Uterus (tissue), 4 donors: ENCODE measurements around the gene GSS. TPM values are rescaled to one million over a fixed set of nuclear protein-coding genes. Genes with fewer than 3 reads are reported as not detected.

Experiments
- DNase-seq, 2 donors: peaks; one replicate each; pipeline ENCODE4 v3.0.0-alpha.2; 2019 to 2020
- H3K27ac ChIP-seq, 2 donors: fragments of 200-600 bp; sonication (generic); 1 replicate in 1 of 2; 2 replicates in 1 of 2; pipeline ENCODE4 v1.5.1; 2016 to 2018
- H3K27me3 ChIP-seq, 2 donors: fragments of 200-600 bp; sonication (generic); one replicate each; pipeline ENCODE4 v1.5.1; 2018 to 2019; ENCODE audit warnings: control low read depth in 1 of 2
- H3K36me3 ChIP-seq, 2 donors: fragments of 200-600 bp; sonication (generic); one replicate each; pipeline ENCODE4 v1.5.1; 2019; ENCODE audit warnings: control low read depth in 1 of 2
- H3K4me1 ChIP-seq, 2 donors: fragments of 200-600 bp; sonication (generic); one replicate each; pipeline ENCODE4 v1.5.1; 2018 to 2019; ENCODE audit warnings: control low read depth in 1 of 2
- H3K4me3 ChIP-seq, 2 donors: fragments of 200-600 bp; sonication (generic); 1 replicate in 1 of 2; 2 replicates in 1 of 2; pipeline ENCODE4 v1.5.1; 2018 to 2019; ENCODE audit warnings: mild to moderate bottlenecking in 1 of 2
- H3K9me3 ChIP-seq, 2 donors: fragments of 200-600 bp; sonication (generic); one replicate each; pipeline ENCODE4 v1.5.1; 2019; ENCODE audit warnings: control low read depth in 1 of 2
- CTCF ChIP-seq, 4 experiments: fragments of 200-600 bp in 2 of 4; fragments of 450-650 bp in 2 of 4; sonication (generic) in 2 of 4; IDR thresholded peaks; one replicate each; pipeline ENCODE4 v1.5.1; 2016 to 2019; ENCODE audit warnings: antibody characterized with exemption in 4 of 4, mild to moderate bottlenecking in 2 of 4, moderate library complexity in 1 of 4
- POLR2A ChIP-seq, 2 donors: fragments of 450-650 bp; IDR thresholded peaks; one replicate each; pipeline ENCODE4 v1.6.1; 2016; ENCODE audit warnings: antibody characterized with exemption in 2 of 2, mild to moderate bottlenecking in 1 of 2, moderate library complexity in 1 of 2
- intact Hi-C: fragments of 100-400 bp; cut with DNase I; formaldehyde crosslinking; loops from one replicate; pipeline ENCODE4 v1.15.1; 2023; ENCODE audit warnings: low total_unique reads
- microRNA counts, 2 donors: library from miRNA; unstranded; fragments of <30 nt; microRNA quantifications; one replicate each; lab custom pipeline; 2016 to 2017
- microRNA-seq: library from miRNA; unstranded; fragments of <30 nt; microRNA quantifications from one replicate; pipeline ENCODE4, GENCODE V29; 2016; ENCODE audit warnings: borderline microRNAs expressed, borderline replicate concordance
- small RNA-seq: library from RNA; depleted of rRNA; stranded (forward); fragments of <200 nt; gene quantifications from one replicate; pipeline ENCODE3, GENCODE V24; 2016
- total RNA-seq, 4 donors: library from RNA; depleted of rRNA in 3 of 4; stranded (reverse); fragments of >200 nt in 3 of 4; gene quantifications; one replicate each; pipeline versions ENCODE4 v1.1.0 to v1.2.4, GENCODE V29; 2014 to 2023
- donor health status: DM: yes; HTN: yes; CAD: no.

The GSS gene
- total RNA-seq, 4 donors from 2014 or later: 3.8 to 47.2 (median 16.5) TPM

GRCh38 chr20:34880215-34880850, 75.3 kb downstream of the GSS start:
- H3K27ac ChIP-seq: no peak overlapping the region
- intact Hi-C loops: no loop called here

More at GRCh38 chr20:34880215-34880850, 75.3 kb downstream of the GSS start:
- DNase-seq: no peak
- Histone ChIP-seq H3K9me3 (no peaks in the 10 kb centered on the region), H3K36me3 (no peaks in the 10 kb centered on the region), H3K4me1 (no peaks in the 10 kb centered on the region), H3K27me3 (no peaks in the 10 kb centered on the region), H3K4me3 (no peak overlapping the region)
- TF ChIP-seq CTCF (IDR thresholded peaks at IDR 0.05) (no peak), POLR2A (IDR thresholded peaks at IDR 0.05) (no peak)

MicroRNAs encoded within 50 kb of the gene (microRNA counts, 767-probe panel; counts per million panel counts)
- microRNA hsa-miR-499a-3p (lab: Ali Mortazavi, UCI): 0 counts per million in 2 donors
- microRNA hsa-miR-499a-5p (lab: Ali Mortazavi, UCI): 0 to 2,203 counts per million in 2 donors
- 0 counts per million in 2 donors for microRNA hsa-miR-499b-3p (lab: Ali Mortazavi, UCI)
- 0 counts per million in 2 donors for microRNA hsa-miR-499b-5p (lab: Ali Mortazavi, UCI)

Small RNA genes lying within 50 kb of the gene (microRNA-seq; reads per million reads assigned to microRNA genes)
- gene MIR499A: not detected
- gene MIR499B: not detected

Small RNA genes lying within 50 kb of the gene (small RNA-seq; reads per million reads assigned to genes)
- gene MIR499A: not detected

Other genes starting within 250 kb of the GSS start
- 10 to 100 TPM in 2 of 4 donors, 1 to 10 TPM in 2; 3.1 to 39.2 (median 10.5) TPM for gene NCOA6, start 130.2 kb downstream of the GSS start, total RNA-seq
- gene GGT7, start 83.0 kb downstream of the GSS start, total RNA-seq: 10 to 100 TPM in 3 of 4 donors, 1 to 10 TPM in 1; 7.4 to 38.4 (median 16.5) TPM
- gene ACSS2, start 79.2 kb downstream of the GSS start, total RNA-seq: 100 to 1,000 TPM in 1 of 4 donors, 10 to 100 TPM in 3; 18.8 to 138 (median 48.7) TPM
- 1 to 10 TPM in 1 of 4 donors, under 1 TPM in 2, not detected in 1; 0.41 to 3.0 (median 0.51) TPM for gene MYH7B, start 62 bp upstream of the GSS start, total RNA-seq
- 10 to 100 TPM; 20.0 to 77.5 (median 49.6) TPM for gene TRPC4AP, start 137.0 kb upstream of the GSS start, total RNA-seq
- 10 to 100 TPM in 3 of 4 donors, 1 to 10 TPM in 1; 2.6 to 18.5 (median 13.3) TPM for gene EDEM2, start 191.5 kb upstream of the GSS start, total RNA-seq
- 10 to 100 TPM; 40.2 to 96.2 (median 60.7) TPM for gene PROCR, start 216.3 kb upstream of the GSS start, total RNA-seq